Measurements from ENCODE around the gene THSD7A.

The THSD7A gene

GRCh38 chr7:11751315-11751714 is 80.7 kb downstream of the THSD7A start:
- peaks cover 18% of the 10 kb centered on the region for H3K4me1 ChIP-seq (ENCODE audit: low read length)
- no peak for TF ChIP-seq EZH2phosphoT487 (IDR thresholded peaks at IDR 0.05; ENCODE audit: low read depth)
- TF ChIP-seq CTCF (IDR thresholded peaks at IDR 0.05; ENCODE audit: low read depth, low read length), result no peak
- no peaks in the 10 kb centered on the region for H3K36me3 ChIP-seq (replicated peaks; ENCODE audit: low read depth, low read length)
- no peak overlapping the region for H3K9ac ChIP-seq (ENCODE audit: low read length)
- H3K27me3 ChIP-seq (ENCODE audit: low read depth, low read length), result no peaks in the 10 kb centered on the region
- H2AFZ ChIP-seq (ENCODE audit: low read depth, low read length), result no peak overlapping the region
- H3K4me2 ChIP-seq (ENCODE audit: low read length), result no peak overlapping the region
- no peaks in the 10 kb centered on the region for H3K79me2 ChIP-seq (ENCODE audit: low read length)
- H3K27ac ChIP-seq (ENCODE audit: low read length), result no peak overlapping the region
- H3K9me3 ChIP-seq (ENCODE audit: insufficient read depth, low read length), result no peaks in the 10 kb centered on the region
- no peak overlapping the region for H3K4me3 ChIP-seq (ENCODE audit: low read length)
- H4K20me1 ChIP-seq (ENCODE audit: insufficient read depth, low read length), result no peaks in the 10 kb centered on the region

GRCh38 chr7:11750191-11750590 is 81.8 kb downstream of the THSD7A start:
- Histone ChIP-seq H2AFZ (ENCODE audit: low read depth, low read length) (no peak overlapping the region), H3K4me1 (ENCODE audit: low read length) (peaks cover 18% of the 10 kb centered on the region), H3K9ac (ENCODE audit: low read length) (no peak overlapping the region), H3K27ac (ENCODE audit: low read length) (no peak overlapping the region), H4K20me1 (ENCODE audit: insufficient read depth, low read length) (no peaks in the 10 kb centered on the region), H3K27me3 (ENCODE audit: low read depth, low read length) (no peaks in the 10 kb centered on the region), H3K4me2 (ENCODE audit: low read length) (peak overlapping the region; percentile 5; the same call in 1 of the 2 replicates), H3K4me3 (ENCODE audit: low read length) (no peak overlapping the region), H3K9me3 (ENCODE audit: insufficient read depth, low read length) (no peaks in the 10 kb centered on the region), H3K36me3 (replicated peaks; ENCODE audit: low read depth, low read length) (no peaks in the 10 kb centered on the region), H3K79me2 (ENCODE audit: low read length) (no peaks in the 10 kb centered on the region)
- TF ChIP-seq CTCF (IDR thresholded peaks at IDR 0.05; ENCODE audit: low read depth, low read length) (no peak), EZH2phosphoT487 (IDR thresholded peaks at IDR 0.05; ENCODE audit: low read depth) (no peak)

- no peaks in the 10 kb centered on the region for H3K36me3 ChIP-seq (replicated peaks; ENCODE audit: low read depth, low read length)
- TF ChIP-seq EZH2phosphoT487 (IDR thresholded peaks at IDR 0.05; ENCODE audit: low read depth), result no peak
- no peak for TF ChIP-seq CTCF (IDR thresholded peaks at IDR 0.05; ENCODE audit: low read depth, low read length)
- no peak overlapping the region for H3K4me2 ChIP-seq (ENCODE audit: low read length)
- H4K20me1 ChIP-seq (ENCODE audit: insufficient read depth, low read length), result no peaks in the 10 kb centered on the region
- H3K79me2 ChIP-seq (ENCODE audit: low read length), result no peaks in the 10 kb centered on the region
- no peak overlapping the region for H3K27ac ChIP-seq (ENCODE audit: low read length)
- H2AFZ ChIP-seq (ENCODE audit: low read depth, low read length), result no peak overlapping the region
- no peak overlapping the region for H3K9ac ChIP-seq (ENCODE audit: low read length)
- peaks cover 18% of the 10 kb centered on the region for H3K4me1 ChIP-seq (ENCODE audit: low read length)
- H3K27me3 ChIP-seq (ENCODE audit: low read depth, low read length), result no peaks in the 10 kb centered on the region
- no peak overlapping the region for H3K4me3 ChIP-seq (ENCODE audit: low read length)
- H3K9me3 ChIP-seq (ENCODE audit: insufficient read depth, low read length), result no peaks in the 10 kb centered on the region
Measured at GRCh38 chr7:11749629-11750028, 82.4 kb downstream of the THSD7A start.

- Histone ChIP-seq H3K9ac (ENCODE audit: low read length) (no peak overlapping the region), H4K20me1 (ENCODE audit: insufficient read depth, low read length) (no peaks in the 10 kb centered on the region), H3K9me3 (ENCODE audit: insufficient read depth, low read length) (no peaks in the 10 kb centered on the region), H2AFZ (ENCODE audit: low read depth, low read length) (no peak overlapping the region), H3K27ac (ENCODE audit: low read length) (no peak overlapping the region), H3K4me2 (ENCODE audit: low read length) (no peak overlapping the region), H3K27me3 (ENCODE audit: low read depth, low read length) (no peaks in the 10 kb centered on the region), H3K79me2 (ENCODE audit: low read length) (no peaks in the 10 kb centered on the region), H3K36me3 (replicated peaks; ENCODE audit: low read depth, low read length) (no peaks in the 10 kb centered on the region), H3K4me1 (ENCODE audit: low read length) (peaks cover 11% of the 10 kb centered on the region), H3K4me3 (ENCODE audit: low read length) (no peak overlapping the region)
- TF ChIP-seq CTCF (IDR thresholded peaks at IDR 0.05; ENCODE audit: low read depth, low read length) (no peak), EZH2phosphoT487 (IDR thresholded peaks at IDR 0.05; ENCODE audit: low read depth) (no peak)
Measured at GRCh38 chr7:11748884-11749283, 83.1 kb downstream of the THSD7A start.
